A204.1 (cell line): ENCODE results near the gene NOP56.

ENCODE experiments used
- FAIRE-seq: peaks from 2 replicates; lab custom pipeline; 2012; peaks lifted over from hg19 to GRCh38; lab: Jason Lieb, UNC

Gene NOP56

GRCh38 chr20:2651772-2652723, at the start of gene NOP56:
Gene NOP56 (plus strand): TSS chr20:2652632. CDS start chr20:2652661, 29 bp downstream.
- FAIRE-seq, result no peak

DNA sequence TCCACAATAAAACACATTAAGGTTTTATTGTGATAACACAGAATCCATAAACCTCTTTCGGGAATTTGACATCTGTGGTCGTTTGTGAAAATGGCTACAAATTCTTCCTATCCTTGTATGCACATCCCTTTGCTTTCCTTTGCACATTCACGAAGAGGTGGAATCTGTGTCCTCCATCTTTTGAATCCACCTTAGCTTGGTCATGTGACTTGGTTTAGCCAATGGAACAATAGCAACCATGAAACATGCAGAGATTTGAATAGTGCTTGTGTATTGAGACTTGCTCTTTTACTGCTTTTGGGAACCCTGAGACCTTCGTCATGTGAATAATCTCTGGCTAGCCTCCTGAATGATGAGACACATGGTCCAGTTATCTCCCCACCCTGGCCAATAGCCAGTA, 49.7 kb upstream of the NOP56 start:
- no peak for FAIRE-seq

DNA sequence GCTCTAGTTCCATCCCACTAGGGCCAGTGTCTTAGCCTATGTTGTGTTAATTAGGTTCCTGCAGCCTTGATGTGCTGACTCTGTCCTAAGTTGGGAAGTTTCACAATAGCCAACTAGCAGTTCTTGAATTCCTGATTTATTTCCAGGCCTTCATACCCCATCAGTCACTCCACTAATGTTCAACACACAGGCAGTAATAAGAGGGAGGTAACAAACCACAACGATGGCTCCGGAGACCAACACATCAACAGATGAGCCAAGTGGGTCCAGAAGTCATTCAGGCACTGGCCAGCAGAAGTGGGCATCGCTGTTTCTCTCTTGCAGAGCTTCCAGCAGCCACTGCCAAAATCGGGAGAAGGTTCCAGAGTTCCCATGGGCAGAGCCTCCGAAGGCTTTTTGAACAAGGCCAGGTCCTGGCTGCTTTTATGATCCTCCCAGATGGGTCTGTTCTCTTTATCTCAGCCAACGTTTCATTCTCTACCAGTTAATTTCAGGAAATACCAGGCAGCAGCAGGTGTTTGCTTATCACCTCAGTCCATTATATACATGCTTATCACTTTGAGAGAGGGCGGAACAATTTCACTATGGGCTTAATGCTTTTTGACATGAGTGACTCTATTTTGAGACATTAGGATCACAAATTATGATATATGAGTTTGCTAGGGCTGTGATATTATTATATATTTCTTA, 48.5 kb upstream of the NOP56 start:
- no peak for FAIRE-seq

- no peak for FAIRE-seq
Measured at GRCh38 chr20:2604506-2604835, 48.0 kb upstream of the NOP56 start.

GRCh38 chr20:2606507-2607006, 45.9 kb upstream of the NOP56 start:
- FAIRE-seq, result peak; percentile 79

DNA sequence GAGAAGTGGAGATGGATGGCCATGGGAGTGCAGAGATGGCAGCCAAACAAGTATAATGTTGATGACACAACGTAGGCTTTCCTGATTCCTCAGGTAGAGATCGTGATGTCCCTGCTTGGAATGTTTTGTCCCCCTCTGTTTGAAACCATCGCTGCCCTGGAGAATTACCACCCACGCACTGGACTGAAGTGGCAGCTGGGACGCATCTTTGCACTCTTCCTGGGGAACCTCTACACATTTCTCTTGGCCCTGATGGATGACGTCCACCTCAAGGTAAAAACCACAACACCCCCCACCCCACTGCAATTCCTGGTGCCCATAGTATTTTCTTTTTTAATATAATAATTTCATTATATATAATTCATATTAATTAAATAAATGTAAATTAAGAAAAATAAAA, 42.1 kb upstream of the NOP56 start:
- FAIRE-seq, result no peak

GRCh38 chr20:2610941-2611720, 41.3 kb upstream of the NOP56 start:
- no peak for FAIRE-seq

DNA sequence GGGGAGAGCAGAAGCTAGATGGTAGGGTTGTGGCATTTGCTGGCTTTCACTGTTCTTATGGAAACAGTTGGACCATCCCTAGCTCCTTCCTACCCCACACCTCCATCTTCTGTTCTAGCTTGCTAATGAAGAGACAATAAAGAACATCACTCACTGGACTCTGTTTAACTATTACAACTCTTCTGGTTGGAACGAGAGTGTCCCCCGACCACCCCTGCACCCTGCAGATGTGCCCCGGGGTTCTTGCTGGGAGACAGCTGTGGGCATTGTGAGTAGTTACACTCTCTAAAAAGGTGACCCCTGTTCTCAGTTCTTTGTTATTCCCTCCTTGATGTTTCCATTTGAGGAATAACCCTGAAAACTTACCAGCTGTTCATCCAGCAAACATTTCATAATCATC, 40.4 kb upstream of the NOP56 start:
- no peak for FAIRE-seq

- no peak for FAIRE-seq
Measured at GRCh38 chr20:2616634-2617033, 35.8 kb upstream of the NOP56 start.

DNA sequence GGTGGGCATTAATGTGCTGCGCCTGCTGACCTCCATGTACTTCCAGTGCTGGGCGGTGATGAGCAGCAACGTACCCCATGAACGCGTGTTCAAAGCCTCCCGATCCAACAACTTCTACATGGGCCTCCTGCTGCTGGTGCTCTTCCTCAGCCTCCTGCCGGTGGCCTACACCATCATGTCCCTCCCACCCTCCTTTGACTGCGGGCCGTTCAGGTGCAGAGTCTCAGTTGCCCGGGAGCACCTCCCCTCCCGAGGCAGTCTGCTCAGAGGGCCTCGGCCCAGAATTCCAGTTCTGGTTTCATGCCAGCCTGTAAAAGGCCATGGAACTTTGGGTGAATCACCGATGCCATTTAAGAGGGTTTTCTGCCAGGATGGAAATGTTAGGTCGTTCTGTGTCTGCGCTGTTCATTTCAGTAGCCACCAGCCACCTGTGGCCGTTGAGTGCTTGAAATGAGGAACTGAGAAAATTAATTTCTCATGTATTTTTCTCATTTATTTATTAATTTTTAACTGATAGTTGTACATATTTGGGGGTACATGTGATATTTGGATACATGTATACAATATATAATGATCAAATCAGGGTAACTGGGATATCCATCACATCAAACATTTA, 35.2 kb upstream of the NOP56 start:
- FAIRE-seq, result no peak

GRCh38 chr20:2618815-2619214, 33.6 kb upstream of the NOP56 start:
- no peak for FAIRE-seq

DNA sequence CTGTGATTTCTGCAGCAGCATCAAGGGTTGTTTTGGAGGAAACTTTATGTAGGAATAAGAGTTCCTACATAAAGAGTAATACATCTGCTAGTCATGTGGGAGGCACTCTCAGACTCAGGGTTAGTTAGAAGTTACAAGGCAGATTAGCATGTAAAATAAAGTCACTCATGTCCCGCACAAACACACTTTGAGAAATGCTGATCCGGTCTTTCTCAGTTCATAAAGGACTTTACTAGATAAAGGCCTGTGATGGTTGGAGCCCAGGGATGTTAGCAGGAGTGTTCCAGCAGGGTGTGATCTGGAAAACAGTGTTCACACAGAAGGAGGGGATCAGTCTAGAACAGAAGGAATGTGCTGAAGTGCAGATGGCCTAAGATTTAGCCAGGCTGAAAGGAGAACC, 33.1 kb upstream of the NOP56 start:
- no peak for FAIRE-seq

DNA sequence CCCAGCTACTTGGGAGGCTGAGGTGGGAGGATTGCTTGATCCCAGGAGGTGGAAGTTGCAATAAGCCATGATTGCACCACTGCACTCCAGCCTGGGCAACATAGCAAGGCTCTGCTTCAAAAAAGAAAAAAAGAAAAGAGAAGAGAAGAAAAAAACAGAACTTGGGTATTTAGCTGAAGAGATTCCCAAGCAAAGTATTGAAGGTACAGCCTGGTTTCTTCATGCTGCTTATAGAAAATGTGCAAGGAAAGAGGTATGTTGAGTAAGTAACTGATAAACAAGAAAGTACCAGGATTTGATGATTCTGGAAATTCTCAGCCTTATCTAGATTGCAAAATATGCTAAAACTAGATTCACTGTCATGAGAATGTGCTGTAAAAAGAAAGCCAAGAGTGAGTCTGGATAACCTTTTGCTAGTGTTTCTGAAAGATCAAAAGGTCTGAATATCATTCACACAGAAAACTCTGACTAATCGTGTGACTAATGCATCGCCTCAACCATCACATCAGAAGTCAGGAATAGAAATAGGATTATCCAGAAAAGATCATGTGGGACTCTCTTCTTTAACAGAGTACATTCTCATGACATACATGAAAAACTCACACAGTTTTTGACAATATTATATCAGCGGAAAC, 32.4 kb upstream of the NOP56 start:
- no peak for FAIRE-seq

DNA sequence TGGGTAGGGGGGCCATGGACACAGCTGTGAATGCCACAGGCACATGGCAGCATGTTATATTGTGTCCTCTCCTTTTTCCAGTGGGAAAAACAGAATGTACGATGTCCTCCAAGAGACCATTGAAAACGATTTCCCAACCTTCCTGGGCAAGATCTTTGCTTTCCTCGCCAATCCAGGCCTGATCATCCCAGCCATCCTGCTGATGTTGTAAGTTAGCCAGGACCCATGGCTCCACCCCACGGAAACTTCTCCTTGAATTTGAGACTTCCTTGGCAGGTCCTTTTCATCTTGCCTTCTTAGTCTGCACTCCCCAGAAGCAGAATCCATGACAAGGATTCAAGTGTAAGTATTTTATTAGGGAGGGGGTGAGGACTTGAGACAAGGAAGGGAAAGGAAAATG, 28.2 kb upstream of the NOP56 start:
- FAIRE-seq, result no peak

- no peak for FAIRE-seq
Measured at GRCh38 chr20:2625062-2625461, 27.4 kb upstream of the NOP56 start.

GRCh38 chr20:2626853-2627541, 25.4 kb upstream of the NOP56 start:
- FAIRE-seq, result no peak

DNA sequence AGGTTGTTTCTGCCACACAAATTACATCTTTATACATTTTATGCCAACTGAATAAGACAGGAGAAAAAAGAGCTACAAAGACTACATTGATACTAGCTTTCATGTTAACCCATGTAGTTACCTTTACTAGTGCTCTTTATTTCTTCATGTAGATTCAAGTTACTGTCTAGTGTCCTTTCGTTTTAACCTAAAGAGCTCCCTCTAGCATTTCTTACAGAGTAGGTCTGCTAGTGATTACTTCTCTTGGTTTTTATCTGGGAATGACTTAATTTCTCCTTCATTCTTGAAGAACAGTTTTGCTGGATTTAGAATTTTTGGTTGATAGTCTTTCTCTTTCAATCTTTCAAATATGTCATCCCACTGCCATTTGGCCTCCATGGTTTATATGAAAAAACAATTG, 21.2 kb upstream of the NOP56 start:
- peak; percentile 43 for FAIRE-seq

DNA sequence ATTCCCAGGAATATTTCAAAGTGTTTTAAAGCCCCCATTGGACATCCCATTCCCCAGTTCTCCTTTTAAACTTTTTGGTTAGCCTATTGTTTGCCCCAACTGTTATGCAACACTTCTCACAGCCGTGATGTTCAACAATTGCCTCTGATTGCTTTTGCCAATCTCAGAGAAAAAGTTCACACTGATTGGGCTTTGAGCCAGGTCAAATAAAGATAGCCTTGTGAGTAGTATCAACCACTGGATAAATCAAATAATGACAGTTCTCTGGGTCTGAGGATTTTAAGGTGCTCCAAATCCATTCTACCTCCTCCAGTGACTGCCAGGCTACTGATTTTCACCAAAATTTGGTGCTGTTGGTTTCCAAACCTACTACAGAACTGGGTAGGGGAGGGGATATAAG, 19.1 kb upstream of the NOP56 start:
- no peak for FAIRE-seq

DNA sequence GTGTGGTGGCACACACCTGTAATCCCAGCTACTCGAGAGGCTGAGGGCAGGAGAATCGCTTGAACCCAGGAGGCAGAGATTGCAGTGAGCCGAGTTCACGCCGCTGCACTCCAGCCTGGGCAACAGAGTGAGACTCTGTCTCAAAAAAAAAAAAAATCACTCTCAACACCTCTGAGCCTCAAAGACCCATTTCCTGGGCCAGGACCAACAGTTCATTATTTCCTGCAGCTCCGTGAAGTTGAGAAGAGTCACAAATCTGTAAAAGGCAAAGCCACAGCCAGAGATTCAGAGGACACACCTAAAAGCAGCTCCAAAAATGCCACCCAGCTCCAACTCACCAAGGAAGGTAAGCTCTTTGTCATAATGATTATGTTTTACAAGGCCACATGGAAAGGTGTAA, 15.2 kb upstream of the NOP56 start:
- no peak for FAIRE-seq

- no peak for FAIRE-seq
Measured at GRCh38 chr20:2640260-2640659, 12.2 kb upstream of the NOP56 start.

DNA sequence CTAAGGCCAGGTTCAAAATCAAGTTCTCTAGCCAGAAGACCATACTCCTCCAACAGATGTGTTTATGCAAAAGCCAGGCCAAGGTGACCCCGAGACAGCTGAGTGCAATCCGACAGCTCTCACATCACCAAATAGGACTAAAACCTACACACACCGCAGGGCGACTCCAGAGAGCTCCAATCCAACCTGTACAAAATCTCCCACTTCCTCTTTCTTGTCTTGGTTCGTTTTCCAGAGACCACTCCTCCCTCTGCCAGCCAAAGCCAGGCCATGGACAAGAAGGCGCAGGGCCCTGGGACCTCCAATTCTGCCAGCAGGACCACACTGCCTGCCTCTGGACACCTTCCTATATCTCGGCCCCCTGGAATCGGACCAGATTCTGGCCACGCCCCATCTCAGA, 11.5 kb upstream of the NOP56 start:
- no peak for FAIRE-seq
